BLaER1 (cell line): ENCODE measurements around the gene ZDHHC1.
A peak's percentile ranks its signal among the peaks of the same experiment; 100 is the strongest.

Source experiments
- H3K27ac ChIP-seq: shearing (Covaris generic); formaldehyde crosslinking; 2 replicates; pipeline ENCODE4 v1.8.1; 2022
- H3K27me3 ChIP-seq: shearing (Covaris generic); formaldehyde crosslinking; 2 replicates; pipeline ENCODE4 v1.8.1; 2022
- H3K36me3 ChIP-seq: shearing (Covaris generic); formaldehyde crosslinking; 2 replicates; pipeline ENCODE4 v1.8.1; 2022
- H3K4me1 ChIP-seq: shearing (Covaris generic); formaldehyde crosslinking; 2 replicates; pipeline ENCODE4 v1.8.1; 2022
- H3K4me2 ChIP-seq: shearing (Covaris generic); formaldehyde crosslinking; 2 replicates; pipeline ENCODE4 v1.8.1; 2022
- H3K4me3 ChIP-seq: shearing (Covaris generic); formaldehyde crosslinking; 2 replicates; pipeline ENCODE4 v1.8.1; 2022
- H3K9ac ChIP-seq: shearing (Covaris generic); formaldehyde crosslinking; 2 replicates; pipeline ENCODE4 v1.8.1; 2022
- H3K9me3 ChIP-seq: shearing (Covaris generic); formaldehyde crosslinking; 2 replicates; pipeline ENCODE4 v1.8.1; 2022
- H4K20me1 ChIP-seq: shearing (Covaris generic); formaldehyde crosslinking; 2 replicates; pipeline ENCODE4 v1.8.1; 2022
- Cebpa-rat ChIP-seq: shearing (Covaris generic); IDR thresholded peaks from 2 replicates; pipeline ENCODE4 v1.8.1; 2022

ZDHHC1 gene

GRCh38 chr16:67449336-67449735 is 33.1 kb upstream of the ZDHHC1 start:
- no peak for TF ChIP-seq Cebpa-rat
- Histone ChIP-seq H4K20me1 (peaks cover 100% of the 10 kb centered on the region), H3K27me3 (no peaks in the 10 kb centered on the region), H3K9me3 (no peaks in the 10 kb centered on the region), H3K4me1 (no peaks in the 10 kb centered on the region), H3K4me3 (no peak overlapping the region), H3K4me2 (no peak overlapping the region), H3K9ac (no peak overlapping the region), H3K27ac (no peak overlapping the region), H3K36me3 (peaks cover 98% of the 10 kb centered on the region)

- H3K4me3 ChIP-seq, result no peak overlapping the region
- H3K36me3 ChIP-seq, result peaks cover 99% of the 10 kb centered on the region
- no peak overlapping the region for H3K4me2 ChIP-seq
- no peaks in the 10 kb centered on the region for H3K9me3 ChIP-seq
- H3K9ac ChIP-seq, result no peak overlapping the region
- no peaks in the 10 kb centered on the region for H3K27me3 ChIP-seq
- H3K27ac ChIP-seq, result no peak overlapping the region
- no peaks in the 10 kb centered on the region for H3K4me1 ChIP-seq
- TF ChIP-seq Cebpa-rat, result no peak
- H4K20me1 ChIP-seq, result peaks cover 100% of the 10 kb centered on the region
These were observed 32.3 kb upstream of the ZDHHC1 start for GRCh38 chr16:67448580-67448979.

- H3K4me1 ChIP-seq, result no peaks in the 10 kb centered on the region
- peaks cover 100% of the 10 kb centered on the region for H4K20me1 ChIP-seq
- H3K4me2 ChIP-seq, result no peak overlapping the region
- no peak for TF ChIP-seq Cebpa-rat
- H3K36me3 ChIP-seq, result peaks cover 99% of the 10 kb centered on the region
- H3K9ac ChIP-seq, result no peak overlapping the region
- no peaks in the 10 kb centered on the region for H3K27me3 ChIP-seq
- no peak overlapping the region for H3K4me3 ChIP-seq
- H3K9me3 ChIP-seq, result no peaks in the 10 kb centered on the region
- no peak overlapping the region for H3K27ac ChIP-seq
These were observed 31.3 kb upstream of the ZDHHC1 start for GRCh38 chr16:67447508-67448076.

GRCh38 chr16:67446968-67447507 is 30.8 kb upstream of the ZDHHC1 start:
- peaks cover 100% of the 10 kb centered on the region for H4K20me1 ChIP-seq
- H3K9me3 ChIP-seq, result no peaks in the 10 kb centered on the region
- peaks cover 99% of the 10 kb centered on the region for H3K36me3 ChIP-seq
- no peak overlapping the region for H3K4me2 ChIP-seq
- no peak overlapping the region for H3K27ac ChIP-seq
- TF ChIP-seq Cebpa-rat, result no peak
- H3K4me3 ChIP-seq, result no peak overlapping the region
- no peak overlapping the region for H3K9ac ChIP-seq
- peaks cover under 1% of the 10 kb centered on the region; the same call in 1 of the 2 replicates for H3K4me1 ChIP-seq
- no peaks in the 10 kb centered on the region for H3K27me3 ChIP-seq

GRCh38 chr16:67445913-67446907 is 29.9 kb upstream of the ZDHHC1 start:
- H3K36me3 ChIP-seq, result peaks cover 97% of the 10 kb centered on the region
- 0 out of 2 replicates have a peak overlapping the region, but pooled peaks have one; percentile 24 for H3K9ac ChIP-seq
- TF ChIP-seq Cebpa-rat, result no peak
- H3K27ac ChIP-seq, result 0 out of 2 replicates have a peak overlapping the region, but pooled peaks have one; percentile 2
- H3K27me3 ChIP-seq, result no peaks in the 10 kb centered on the region
- H3K4me1 ChIP-seq, result peaks cover 9% of the 10 kb centered on the region
- H3K9me3 ChIP-seq, result no peaks in the 10 kb centered on the region
- no peak overlapping the region for H3K4me2 ChIP-seq
- no peak overlapping the region for H3K4me3 ChIP-seq
- H4K20me1 ChIP-seq, result peaks cover 100% of the 10 kb centered on the region

GRCh38 chr16:67445441-67445912 is 29.2 kb upstream of the ZDHHC1 start:
- H3K4me3 ChIP-seq, result no peak overlapping the region
- H3K4me2 ChIP-seq, result no peak overlapping the region
- H3K9ac ChIP-seq, result no peak overlapping the region
- TF ChIP-seq Cebpa-rat, result no peak
- H3K4me1 ChIP-seq, result peaks cover 17% of the 10 kb centered on the region
- H4K20me1 ChIP-seq, result peaks cover 100% of the 10 kb centered on the region
- H3K9me3 ChIP-seq, result no peaks in the 10 kb centered on the region
- peaks cover 97% of the 10 kb centered on the region for H3K36me3 ChIP-seq
- no peaks in the 10 kb centered on the region for H3K27me3 ChIP-seq
- H3K27ac ChIP-seq, result no peak overlapping the region

- Histone ChIP-seq H3K27me3 (no peaks in the 10 kb centered on the region), H3K4me3 (no peak overlapping the region), H4K20me1 (peaks cover 100% of the 10 kb centered on the region), H3K9ac (no peak overlapping the region), H3K4me1 (peaks cover 17% of the 10 kb centered on the region), H3K4me2 (no peak overlapping the region), H3K27ac (no peak overlapping the region), H3K9me3 (no peaks in the 10 kb centered on the region), H3K36me3 (peaks cover 97% of the 10 kb centered on the region)
- no peak for TF ChIP-seq Cebpa-rat
These were observed 28.8 kb upstream of the ZDHHC1 start for GRCh38 chr16:67445126-67445426.

- H3K9me3 ChIP-seq, result no peaks in the 10 kb centered on the region
- no peak overlapping the region for H3K4me3 ChIP-seq
- H3K4me2 ChIP-seq, result no peak overlapping the region
- H4K20me1 ChIP-seq, result peaks cover 100% of the 10 kb centered on the region
- H3K9ac ChIP-seq, result no peak overlapping the region
- no peak for TF ChIP-seq Cebpa-rat
- peaks cover 17% of the 10 kb centered on the region for H3K4me1 ChIP-seq
- H3K36me3 ChIP-seq, result peaks cover 97% of the 10 kb centered on the region
- H3K27me3 ChIP-seq, result no peaks in the 10 kb centered on the region
- no peak overlapping the region for H3K27ac ChIP-seq
These were observed 28.2 kb upstream of the ZDHHC1 start for GRCh38 chr16:67444259-67445125.

- H3K9ac ChIP-seq, result no peak overlapping the region
- H3K27ac ChIP-seq, result no peak overlapping the region
- no peaks in the 10 kb centered on the region for H3K27me3 ChIP-seq
- H3K9me3 ChIP-seq, result no peaks in the 10 kb centered on the region
- no peak overlapping the region for H3K4me2 ChIP-seq
- TF ChIP-seq Cebpa-rat, result no peak
- H4K20me1 ChIP-seq, result peaks cover 95% of the 10 kb centered on the region
- peaks cover 97% of the 10 kb centered on the region for H3K36me3 ChIP-seq
- H3K4me3 ChIP-seq, result no peak overlapping the region
- peaks cover 17% of the 10 kb centered on the region for H3K4me1 ChIP-seq
These were observed 27.0 kb upstream of the ZDHHC1 start for GRCh38 chr16:67443265-67443664.
